ENCODE results near the gene SMURF1.
"Not testable (repeated sequence)": the region's sequence is repeated elsewhere in the genome, so short reads cannot be mapped to it uniquely, and the experiment has no call there.

Gene SMURF1

GRCh38 chr7:99118077-99118476, 25.8 kb downstream of the SMURF1 start:
- no peak for DNase-seq

GRCh38 chr7:99116144-99116543, 27.8 kb downstream of the SMURF1 start:
- no peak for DNase-seq

DNA sequence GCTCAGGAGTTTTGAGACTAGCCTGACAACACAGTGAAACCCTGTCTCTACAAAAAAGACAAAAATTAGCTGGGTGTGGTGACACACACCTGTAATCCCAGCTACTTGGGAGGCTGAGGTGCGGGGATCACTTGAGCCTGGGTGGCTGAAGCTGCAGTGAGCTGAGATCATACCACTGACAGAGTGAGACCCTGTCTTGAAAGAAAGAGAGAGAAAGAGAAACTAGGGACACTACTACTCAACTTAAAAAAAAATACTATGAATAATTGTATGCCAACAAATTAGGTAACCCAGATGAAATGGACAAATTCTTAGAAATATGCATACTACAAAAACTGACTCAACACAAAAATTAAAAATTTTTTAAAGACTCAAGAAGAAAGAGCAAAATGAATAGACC, 28.5 kb downstream of the SMURF1 start:
- DNase-seq, result no peak

DNA sequence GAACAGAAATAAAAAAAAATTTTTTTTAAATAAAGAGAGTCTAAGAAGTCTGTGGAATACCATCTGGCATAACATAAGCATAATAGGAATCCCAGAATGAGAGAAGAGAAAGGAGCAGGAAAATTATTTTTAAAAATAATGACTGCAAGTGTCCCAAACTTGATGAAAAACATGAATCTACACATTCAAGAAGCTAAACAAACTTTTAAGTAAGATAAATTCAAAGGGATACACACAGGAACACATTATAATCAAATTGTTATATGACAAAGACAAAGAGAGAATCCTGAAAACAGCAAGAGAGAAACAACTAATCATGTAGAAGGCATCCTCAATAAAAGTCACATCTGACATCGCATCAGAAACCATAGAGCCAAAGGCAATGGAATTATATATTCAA, 30.9 kb downstream of the SMURF1 start:
- DNase-seq, result no peak

- no peak for DNase-seq
Observed at GRCh38 chr7:99112097-99112496, 31.8 kb downstream of the SMURF1 start.

DNA sequence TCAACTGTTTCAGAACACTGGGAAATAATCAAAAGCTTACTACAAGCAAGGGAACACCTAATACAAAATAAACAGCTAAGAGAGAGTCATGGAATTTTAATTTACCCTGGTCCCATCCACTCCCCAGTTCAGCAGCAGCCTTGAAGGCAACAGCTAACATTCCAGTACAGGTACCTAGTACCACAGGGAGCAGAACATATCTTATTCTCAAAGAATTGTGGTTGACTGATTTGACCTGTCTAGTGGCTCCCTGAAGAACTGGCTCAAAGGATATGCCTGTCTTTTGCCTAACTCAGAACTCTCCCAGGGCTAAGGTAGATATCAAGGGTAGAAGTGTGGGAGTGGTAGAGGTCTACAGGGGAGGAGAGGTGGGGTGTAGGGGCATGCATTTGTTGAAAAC, 32.3 kb downstream of the SMURF1 start:
- no peak for DNase-seq

GRCh38 chr7:99109108-99110051, 34.5 kb downstream of the SMURF1 start:
- DNase-seq, result no peak

DNA sequence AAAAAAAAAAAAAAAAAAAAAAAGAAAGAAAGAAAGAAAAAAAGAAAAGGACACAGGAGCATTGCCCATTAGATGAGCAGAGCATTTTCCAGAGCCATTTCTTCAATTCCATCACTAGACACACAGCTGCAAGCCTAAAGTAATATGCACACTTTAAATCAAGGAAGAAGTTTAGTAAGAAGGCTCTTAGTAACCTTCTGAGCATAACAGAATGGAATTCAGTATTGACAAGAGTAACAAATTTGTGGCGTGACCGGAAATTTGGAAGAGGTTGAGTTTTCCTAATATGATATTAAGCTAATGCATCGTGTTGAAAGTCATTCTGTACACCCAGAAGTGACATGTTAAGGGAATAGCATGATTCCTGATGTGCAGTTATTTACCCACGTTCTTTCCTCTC, 35.3 kb downstream of the SMURF1 start:
- DNase-seq, result no peak

DNA sequence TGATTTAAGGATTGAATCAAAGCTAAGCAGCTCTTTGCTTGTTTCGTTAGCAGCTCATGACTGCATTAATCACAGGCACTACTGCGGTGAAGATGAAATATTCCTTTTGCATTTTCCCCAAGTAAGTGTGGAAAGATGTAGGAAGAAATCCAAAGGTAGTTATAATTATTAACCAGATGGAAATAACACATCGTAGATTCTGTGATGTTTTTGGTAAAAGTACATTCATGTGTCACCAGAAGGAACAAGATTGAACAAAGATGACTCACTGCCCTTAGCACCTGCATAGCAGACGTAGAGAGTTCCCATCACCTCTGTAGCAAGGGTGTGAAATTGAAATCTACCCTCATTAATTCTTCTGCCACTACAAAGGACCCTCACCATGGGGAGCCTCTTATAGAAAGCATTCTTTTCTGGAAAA, 37.1 kb downstream of the SMURF1 start:
- DNase-seq, result no peak

DNA sequence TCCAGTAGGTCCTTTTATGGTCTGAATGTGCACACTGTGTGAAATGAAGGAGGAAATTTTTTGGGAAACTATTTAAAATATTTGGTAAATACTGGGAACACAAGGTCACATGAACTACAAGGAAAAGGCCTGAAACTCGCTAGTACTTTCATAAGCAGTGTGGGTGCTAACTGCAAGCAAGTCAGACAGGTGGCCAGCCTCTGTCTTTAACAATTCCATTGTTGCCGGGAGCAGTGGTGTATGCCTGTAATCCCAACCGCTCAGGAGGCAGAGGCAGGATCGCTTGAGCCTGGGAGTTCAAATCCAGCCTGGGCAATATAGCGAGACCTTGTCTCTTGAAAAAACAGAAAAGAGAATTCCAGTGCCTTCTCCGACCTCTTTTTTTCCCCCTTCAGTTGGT, 37.5 kb downstream of the SMURF1 start:
- no peak for DNase-seq

DNA sequence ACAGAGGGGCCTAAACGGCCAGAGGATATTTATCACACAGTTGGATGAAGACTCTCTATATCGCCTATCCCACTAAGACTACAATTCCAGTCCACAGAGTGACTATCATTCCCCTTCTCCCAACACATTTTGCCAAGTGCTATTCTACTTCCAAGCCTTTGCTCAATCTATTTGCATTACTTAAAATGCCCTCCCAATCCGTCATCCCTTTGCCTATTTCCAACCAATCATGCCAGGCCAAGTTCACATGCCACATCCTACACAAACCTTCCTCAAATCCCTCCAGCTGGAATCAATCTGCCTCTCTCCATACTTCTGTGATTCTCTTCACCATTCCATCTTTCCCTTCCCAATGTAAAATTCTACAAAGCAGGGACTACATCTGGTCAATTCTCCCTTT, 38.2 kb downstream of the SMURF1 start:
- no peak for DNase-seq

DNA sequence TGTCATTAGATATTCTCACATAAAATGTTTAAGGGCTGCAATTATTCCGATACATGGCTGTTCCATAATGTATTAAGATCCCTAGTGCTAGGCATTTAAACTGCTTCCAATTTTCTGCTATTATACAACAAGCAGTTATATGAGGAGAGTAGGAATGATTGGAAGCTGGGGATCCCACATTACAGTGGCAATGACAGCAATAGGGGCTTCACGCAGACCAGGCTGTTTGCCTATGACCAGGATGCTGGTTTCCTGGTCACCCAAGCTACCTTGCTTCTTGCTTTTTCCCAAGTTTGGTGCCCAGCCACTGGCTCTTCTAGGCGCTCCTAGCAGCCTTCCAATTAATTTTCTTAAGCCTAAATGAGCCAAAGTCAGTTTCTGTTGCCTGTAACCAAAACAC, 39.3 kb downstream of the SMURF1 start:
- no peak for DNase-seq

DNA sequence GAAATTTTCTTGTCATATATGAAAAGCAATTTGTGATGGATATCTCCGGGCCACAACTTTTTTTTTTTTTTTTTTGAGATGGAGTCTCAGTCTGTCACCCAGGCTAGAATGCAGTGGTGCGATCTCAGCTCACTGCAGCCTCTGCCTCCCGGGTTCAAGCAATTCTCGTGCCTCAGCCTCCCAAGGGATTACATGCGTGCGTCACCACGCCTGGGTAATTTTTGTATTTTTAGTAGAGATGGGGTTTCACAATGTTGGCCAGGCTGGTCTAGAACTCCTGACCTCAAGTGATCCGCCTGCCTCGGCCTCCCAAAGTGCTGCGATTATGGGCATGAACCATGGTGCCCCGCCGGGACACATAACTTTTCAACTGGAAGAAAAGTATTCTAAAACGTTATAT, 40.1 kb downstream of the SMURF1 start:
- DNase-seq, result not testable (repeated sequence)

DNA sequence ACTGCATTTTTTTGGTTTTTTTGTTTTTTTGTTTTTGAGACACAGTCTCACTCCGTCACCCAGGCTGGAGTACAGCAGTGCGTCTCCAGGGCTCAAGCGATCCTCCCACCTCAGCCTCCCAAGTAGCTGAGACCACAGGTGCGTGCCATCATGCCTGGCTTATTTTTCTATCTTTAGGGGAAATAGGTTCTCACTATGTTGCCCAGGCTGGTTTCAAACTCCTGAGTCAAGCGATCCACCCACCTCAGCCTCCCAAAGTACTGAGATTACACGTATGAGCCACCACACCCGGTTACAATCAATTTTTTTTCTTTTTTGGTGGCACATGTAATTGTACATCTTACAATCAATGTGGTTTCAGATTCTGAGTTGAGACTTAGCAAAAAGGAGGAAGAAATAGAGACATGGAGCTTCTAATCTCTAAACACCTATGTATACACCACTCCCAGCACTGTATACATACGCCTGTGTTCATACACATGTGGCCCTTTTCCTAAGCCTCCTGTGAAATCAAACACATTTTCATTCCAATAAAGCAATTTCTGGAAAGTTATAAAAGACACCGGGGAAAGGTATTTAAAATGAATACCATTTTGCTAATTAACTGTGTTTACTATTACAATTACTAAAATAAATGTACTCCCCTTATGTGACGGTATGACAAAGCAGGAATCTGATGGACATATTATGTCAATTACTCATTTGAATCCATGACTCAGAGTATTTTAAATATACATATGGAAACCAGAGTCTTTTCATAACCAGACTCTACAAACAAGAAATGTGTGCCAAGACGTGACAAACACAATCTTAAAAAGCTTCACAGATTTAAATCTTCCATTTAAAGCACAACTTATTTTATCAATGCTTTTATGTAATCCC, 40.9 kb downstream of the SMURF1 start:
- DNase-seq, result no peak

GRCh38 chr7:99102361-99102760, 41.5 kb downstream of the SMURF1 start:
- DNase-seq, result no peak

DNA sequence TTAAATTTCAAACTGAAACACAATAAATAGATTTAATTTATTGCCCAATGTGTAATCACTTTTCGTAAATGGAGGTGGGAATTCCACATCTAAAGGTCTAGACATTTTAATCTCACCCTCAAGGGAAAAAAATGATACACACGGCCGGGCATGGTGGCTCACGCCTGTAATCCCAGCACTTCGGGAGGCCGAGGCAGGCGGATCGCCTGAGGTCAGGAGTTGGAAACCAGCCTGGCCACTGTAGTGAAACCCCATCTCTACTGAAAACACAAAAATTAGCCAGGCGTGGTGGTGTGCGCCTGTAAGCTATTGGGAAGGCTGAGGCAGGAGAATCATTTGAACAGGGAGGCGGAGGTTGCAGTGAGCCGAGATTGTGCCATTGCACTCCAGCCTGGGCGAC, 42.4 kb downstream of the SMURF1 start:
- DNase-seq, result not testable (repeated sequence)

GRCh38 chr7:99099499-99100077, 44.3 kb downstream of the SMURF1 start:
- no peak for DNase-seq

- DNase-seq, result no peak
Observed at GRCh38 chr7:99098824-99099498, 44.9 kb downstream of the SMURF1 start.

- no peak for DNase-seq
Observed at GRCh38 chr7:99098286-99098823, 45.6 kb downstream of the SMURF1 start.

GRCh38 chr7:99097730-99098129, 46.2 kb downstream of the SMURF1 start:
- DNase-seq, result no peak

GRCh38 chr7:99096124-99096887, 47.6 kb downstream of the SMURF1 start:
- DNase-seq, result no peak

DNA sequence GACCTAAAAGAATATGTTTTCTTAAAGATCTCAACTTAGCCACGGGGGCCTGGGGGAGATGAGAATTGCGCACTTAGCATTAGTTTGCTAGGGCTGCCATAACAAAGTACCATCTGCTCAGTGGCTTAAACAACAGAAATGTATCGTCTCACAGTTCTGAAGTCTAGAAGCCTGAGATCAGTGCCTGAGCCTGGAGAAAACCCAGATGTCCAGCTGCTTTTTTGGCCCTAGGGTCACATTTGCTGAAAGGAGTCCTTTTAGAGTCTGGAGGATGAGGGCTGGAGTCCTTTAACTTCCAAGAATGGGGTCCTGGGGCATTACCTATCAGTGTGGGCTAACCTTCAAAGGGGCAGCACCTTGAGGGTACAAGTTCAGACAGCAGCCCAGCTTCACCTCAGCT, 48.2 kb downstream of the SMURF1 start:
- DNase-seq, result no peak

All from CD4-positive, alpha-beta T cell treated with Interleukin-12 subunit alpha and Interleukin-12 subunit beta, for 1 hour (primary cell).